IMR-90 (cell line): ENCODE measurements around the gene SEL1L3. TPM values are rescaled to one million over a fixed set of nuclear protein-coding genes. Genes with fewer than 3 reads are reported as not detected.
A peak's percentile ranks its signal among the peaks of the same experiment; 100 is the strongest.

ENCODE experiments used
- ATAC-seq: fragments of 200-7000 bp; cut with Tn5 transposase; 2 replicates; pipeline ENCODE4 v1.9.1; 2020; ENCODE audit warnings: low read depth, mild to moderate bottlenecking, moderate library complexity
- BruUV-seq: library from RNA; stranded (reverse); fragments of 400-500 nt; replicated peaks from 2 replicates; lab custom pipeline; 2021; lab: Mats Ljungman, UMichigan
- CTCF ChIA-PET: fragments of 300-600 bp; formaldehyde crosslinking; extraction: SDS; loops from one replicate; lab custom pipeline; 2021; ENCODE audit warnings: antibody characterized with exemption; lab: Yijun Ruan, JAX
- POLR2A ChIA-PET: fragments of 300-600 bp; sonication (Branson Sonifier 250); formaldehyde crosslinking; loops from one replicate; lab custom pipeline; 2022; ENCODE audit warnings: antibody characterized with exemption; ENCODE audit not compliant: unreplicated experiment; lab: Charles Lee
- DNase-seq: peaks from one replicate; pipeline ENCODE4 v3.0.0; 2013
- H2AFZ ChIP-seq: replicated peaks from 2 replicates; pipeline ENCODE3; 2013; ENCODE audit warnings: low read length, mild to moderate bottlenecking; ENCODE audit not compliant: poor library complexity
- H2AK5ac ChIP-seq: 2 replicates; pipeline ENCODE4 v1.6.1; 2013; ENCODE audit warnings: low read depth, low read length, inconsistent platforms
- H2AK9ac ChIP-seq: replicated peaks from 2 replicates; pipeline ENCODE3; 2013; ENCODE audit warnings: mild to moderate bottlenecking, low read depth, low read length, moderate library complexity; ENCODE audit not compliant: poor library complexity
- H2BK120ac ChIP-seq: 2 replicates; pipeline ENCODE4 v1.6.1; 2013; ENCODE audit warnings: low read depth, low read length, inconsistent platforms
- H2BK15ac ChIP-seq: 3 replicates; pipeline ENCODE4 v1.6.1; 2013; ENCODE audit warnings: low read depth, low read length, inconsistent platforms
- H2BK20ac ChIP-seq: 2 replicates; pipeline ENCODE4 v1.6.1; 2013; ENCODE audit warnings: low read depth, mild to moderate bottlenecking, inconsistent platforms, low read length, moderate library complexity
- H2BK5ac ChIP-seq: 2 replicates; pipeline ENCODE4 v1.6.1; 2013; ENCODE audit warnings: mild to moderate bottlenecking, low read depth, low read length, inconsistent platforms; ENCODE audit not compliant: poor library complexity, severe bottlenecking
- H3K14ac ChIP-seq: replicated peaks from 2 replicates; pipeline ENCODE4 v1.6.1; 2013; ENCODE audit warnings: low read depth, low read length, inconsistent platforms
- H3K18ac ChIP-seq: 2 replicates; pipeline ENCODE4 v1.6.1; 2013; ENCODE audit warnings: low read depth, low read length, control low read depth
- H3K23ac ChIP-seq: 2 replicates; pipeline ENCODE4 v1.6.1; 2013; ENCODE audit warnings: low read depth, low read length, inconsistent platforms
- H3K27ac ChIP-seq: 2 replicates; pipeline ENCODE4 v1.5.1; 2013; ENCODE audit warnings: mild to moderate bottlenecking, control low read depth, low read length; ENCODE audit not compliant: insufficient read depth
- H3K27me3 ChIP-seq: 2 replicates; pipeline ENCODE4 v1.6.1; 2013; ENCODE audit warnings: low read length; ENCODE audit not compliant: control insufficient read depth, insufficient read depth
- H3K36me3 ChIP-seq: 2 replicates; pipeline ENCODE4 v1.6.1; 2013; ENCODE audit warnings: low read length, mixed read lengths; ENCODE audit not compliant: control insufficient read depth, insufficient read depth
- H3K4ac ChIP-seq: 2 replicates; pipeline ENCODE4 v1.6.1; 2013; ENCODE audit warnings: low read depth, low read length, inconsistent platforms
- H3K4me1 ChIP-seq: 2 replicates; pipeline ENCODE4 v1.6.1; 2013; ENCODE audit warnings: low read length, mixed read lengths; ENCODE audit not compliant: control insufficient read depth, insufficient read depth
- H3K4me2 ChIP-seq: 2 replicates; pipeline ENCODE4 v1.6.1; 2013; ENCODE audit warnings: low read depth, mild to moderate bottlenecking, control low read depth, low read length, moderate library complexity
- H3K4me3 ChIP-seq: 2 replicates; pipeline ENCODE4 v1.5.1; 2013; ENCODE audit warnings: low read depth, mild to moderate bottlenecking, control low read depth, low read length, moderate library complexity; ENCODE audit not compliant: insufficient read depth
- H3K56ac ChIP-seq: 2 replicates; pipeline ENCODE4 v1.6.1; 2013; ENCODE audit warnings: low read length, inconsistent platforms; ENCODE audit not compliant: insufficient read depth; ENCODE audit errors: extremely low read depth
- H3K79me1 ChIP-seq, 2 experiments: 2 replicates each; pipeline ENCODE4 v1.6.1; 2013; ENCODE audit warnings: low read length in 2 of 2, inconsistent platforms in 1 of 2, low read depth in 1 of 2
- H3K9ac ChIP-seq: 2 replicates; pipeline ENCODE4 v1.6.1; 2013; ENCODE audit warnings: low read depth, low read length, control low read depth
- H3K9me1 ChIP-seq: 2 replicates; pipeline ENCODE4 v1.6.1; 2013; ENCODE audit warnings: low read length, inconsistent platforms; ENCODE audit not compliant: insufficient read depth
- H3K9me3 ChIP-seq: 2 replicates; pipeline ENCODE4 v1.6.1; 2013; ENCODE audit warnings: low read length; ENCODE audit not compliant: control insufficient read depth, insufficient read depth
- H4K20me1 ChIP-seq: 2 replicates; pipeline ENCODE4 v1.6.1; 2013; ENCODE audit warnings: low read length, inconsistent platforms; ENCODE audit not compliant: insufficient read depth
- H4K5ac ChIP-seq: 2 replicates; pipeline ENCODE4 v1.6.1; 2013; ENCODE audit warnings: mild to moderate bottlenecking, low read depth, low read length, control low read depth
- H4K8ac ChIP-seq, 2 experiments: 2 replicates each; pipeline ENCODE4 v1.6.1; 2013; ENCODE audit warnings: low read depth in 2 of 2, low read length in 2 of 2, control low read depth in 1 of 2, inconsistent platforms in 1 of 2
- H4K91ac ChIP-seq: 2 replicates; pipeline ENCODE4 v1.6.1; 2013; ENCODE audit warnings: low read depth, low read length, inconsistent platforms; ENCODE audit not compliant: insufficient read depth
- BHLHE40 ChIP-seq: fragments of 150-350 bp; IDR thresholded peaks from 2 replicates; pipeline ENCODE4 v1.6.1; 2016; ENCODE audit warnings: mild to moderate bottlenecking, low read depth, low read length
- CEBPB ChIP-seq: IDR thresholded peaks from 2 replicates; pipeline ENCODE4 v1.6.1; 2012; ENCODE audit warnings: low read depth, low read length, improper control_type of control experiment
- CHD1 ChIP-seq: IDR thresholded peaks from 2 replicates; pipeline ENCODE4 v1.6.1; 2012; ENCODE audit warnings: low read depth, low read length, improper control_type of control experiment
- CTCF ChIP-seq: conservative IDR thresholded peaks from 2 replicates; pipeline ENCODE4 v1.5.1; 2012; ENCODE audit warnings: mild to moderate bottlenecking, low read depth, low read length, improper control_type of control experiment
- ELK1 ChIP-seq: fragments of 150-350 bp; IDR thresholded peaks from 2 replicates; pipeline ENCODE4 v1.6.1; 2016; ENCODE audit warnings: low read depth, mild to moderate bottlenecking, low read length, moderate library complexity, borderline replicate concordance
- FOS ChIP-seq: fragments of 150-350 bp; IDR thresholded peaks from 2 replicates; pipeline ENCODE4 v1.6.1; 2016; ENCODE audit warnings: low read depth, low read length
- MAFK ChIP-seq: IDR thresholded peaks from 2 replicates; pipeline ENCODE4 v1.6.1; 2012; ENCODE audit warnings: low read depth, low read length, improper control_type of control experiment
- MAZ ChIP-seq: IDR thresholded peaks from 2 replicates; pipeline ENCODE4 v1.6.1; 2012; ENCODE audit warnings: low read depth, mild to moderate bottlenecking, low read length, improper control_type of control experiment, moderate library complexity, borderline replicate concordance
- MXI1 ChIP-seq: IDR thresholded peaks from 2 replicates; pipeline ENCODE4 v1.6.1; 2012; ENCODE audit warnings: low read depth, mild to moderate bottlenecking, low read length, moderate library complexity, borderline replicate concordance
- NFE2L2 ChIP-seq: fragments of 150-350 bp; IDR thresholded peaks from 2 replicates; pipeline ENCODE4 v1.6.1; 2016; ENCODE audit warnings: low read depth, mild to moderate bottlenecking, low read length
- POLR2A ChIP-seq: IDR thresholded peaks from 2 replicates; pipeline ENCODE4 v1.6.1; 2012; ENCODE audit warnings: mild to moderate bottlenecking, low read depth, low read length
- RAD21 ChIP-seq: IDR thresholded peaks from 2 replicates; pipeline ENCODE4 v1.6.1; 2012; ENCODE audit warnings: low read length, improper control_type of control experiment
- RCOR1 ChIP-seq: IDR thresholded peaks from 2 replicates; pipeline ENCODE4 v1.6.1; 2012; ENCODE audit warnings: mild to moderate bottlenecking, low read length, improper control_type of control experiment; ENCODE audit not compliant: insufficient replicate concordance
- SMC3 ChIP-seq: fragments of 150-350 bp; IDR thresholded peaks from 2 replicates; pipeline ENCODE4 v1.6.1; 2016; ENCODE audit warnings: low read depth, mild to moderate bottlenecking, antibody characterized with exemption, low read length, moderate library complexity
- USF2 ChIP-seq: fragments of 150-350 bp; IDR thresholded peaks from 2 replicates; pipeline ENCODE4 v1.6.1; 2017; ENCODE audit warnings: mild to moderate bottlenecking, antibody characterized with exemption, low read length, low read depth
- WGBS, 2 experiments: methylation state at CpG; one replicate each; pipeline versions ENCODE4 v1.1.5 to v1.1.7; 2013; ENCODE audit warnings: missing lambda C conversion rate in 2 of 2; ENCODE audit not compliant: insufficient read length in 1 of 2; ENCODE audit errors: extremely low coverage in 2 of 2; 5-methylcytosine and 5-hydroxymethylcytosine counted together
- dilution Hi-C: fragments of 300-500 bp; cut with HindIII; formaldehyde crosslinking; loops from one replicate; pipeline ENCODE4 v1.14.3; 2018; ENCODE audit warnings: low sequenced_read_pairs; ENCODE audit not compliant: unreplicated experiment
- in situ Hi-C: fragments of 300-500 bp; cut with MboI; formaldehyde crosslinking; loops from 3 replicates; pipeline ENCODE4 v1.14.3; 2019; ENCODE audit warnings: low sequenced_read_pairs, inconsistent platforms, mixed read lengths
- intact Hi-C: fragments of 100-400 bp; cut with micrococcal nuclease; formaldehyde crosslinking; loops from 2 replicates; pipeline ENCODE4 v1.10.0; 2022
- polyA plus RNA-seq, 3 experiments: library from polyadenylated mRNA; depleted of rRNA; stranded (reverse); fragments of >200 nt; gene quantifications; 2 replicates each; pipeline ENCODE4 v1.2.3, GENCODE V29; 2012; ENCODE audit warnings: low replicate concordance in 1 of 3
- total RNA-seq: library from RNA; depleted of rRNA; stranded (reverse); fragments of >200 nt; gene quantifications from 2 replicates; pipeline ENCODE4 v1.2.3, GENCODE V29; 2012

SEL1L3 gene
- total and polyA plus RNA-seq, 2 of the 4 experiments (the other 2 are of a cell fraction), result 16.4 to 43.7 TPM

GRCh38 chr4:25723409-25723808 lies 139.4 kb downstream of the SEL1L3 start:
- DNase-seq, result peak; percentile 32

More at GRCh38 chr4:25723409-25723808, 139.4 kb downstream of the SEL1L3 start:
- in situ Hi-C loops, result no loop called here
- Histone ChIP-seq H3K14ac (no peak overlapping the region), H2BK120ac (no peak overlapping the region), H3K9me1 (no peaks in the 10 kb centered on the region), H2BK15ac (no peak overlapping the region), H3K27ac (no peak overlapping the region), H4K91ac (no peak overlapping the region), H2AFZ (no peak overlapping the region), H3K4me1 (peaks cover 2% of the 10 kb centered on the region; the same call in 1 of the 2 replicates), H3K9me3 (no peaks in the 10 kb centered on the region), H2BK20ac (no peak overlapping the region), H3K18ac (no peak overlapping the region), H3K56ac (no peak overlapping the region), H3K36me3 (no peaks in the 10 kb centered on the region), H4K5ac (no peak overlapping the region), H2BK5ac (no peak overlapping the region), H3K4me3 (no peak overlapping the region), H3K79me1 (no peaks in the 10 kb centered on the region), H2AK5ac (no peak overlapping the region), H3K23ac (no peak overlapping the region), H4K8ac (no peak overlapping the region), H3K9ac (no peak overlapping the region), H3K4me2 (no peak overlapping the region), H4K20me1 (no peaks in the 10 kb centered on the region), H3K27me3 (no peaks in the 10 kb centered on the region; the same call in 1 of the 2 replicates), H3K4ac (no peak overlapping the region), H2AK9ac (no peak overlapping the region)
- TF ChIP-seq RAD21, result no peak
- no peak for TF ChIP-seq MAFK
- no peak for TF ChIP-seq MXI1
- TF ChIP-seq POLR2A, result no peak
- TF ChIP-seq RCOR1, result no peak
- no peak for TF ChIP-seq CEBPB
- no peak for TF ChIP-seq MAZ
- TF ChIP-seq CTCF, result no peak
- TF ChIP-seq NFE2L2, result no peak
- TF ChIP-seq BHLHE40, result no peak
- no peak for TF ChIP-seq SMC3
- TF ChIP-seq USF2, result no peak
- no peak for TF ChIP-seq CHD1
- TF ChIP-seq ELK1, result no peak
- TF ChIP-seq FOS, result no peak
- WGBS, 2 experiments, result 75% methylated on average over 1 of the region's 1 CpG; no CpG with 5 or more reads in 1 of the 2 experiments
- dilution Hi-C loops, result no loop called here
- ChIA-PET POLR2A (no interaction called here), CTCF (no interaction called here)
- peak; percentile 56 for ATAC-seq
- intact Hi-C loops, result no loop called here
- no TSS peak for BruUV-seq
